GOT3 (cell line): ENCODE measurements around the gene PAPPA.

Experiments used
- DNase-seq: peaks from one replicate; lab custom pipeline; 2025; ENCODE audit warnings: mixed read lengths; lab: John Stamatoyannopoulos, UW

PAPPA gene

DNA sequence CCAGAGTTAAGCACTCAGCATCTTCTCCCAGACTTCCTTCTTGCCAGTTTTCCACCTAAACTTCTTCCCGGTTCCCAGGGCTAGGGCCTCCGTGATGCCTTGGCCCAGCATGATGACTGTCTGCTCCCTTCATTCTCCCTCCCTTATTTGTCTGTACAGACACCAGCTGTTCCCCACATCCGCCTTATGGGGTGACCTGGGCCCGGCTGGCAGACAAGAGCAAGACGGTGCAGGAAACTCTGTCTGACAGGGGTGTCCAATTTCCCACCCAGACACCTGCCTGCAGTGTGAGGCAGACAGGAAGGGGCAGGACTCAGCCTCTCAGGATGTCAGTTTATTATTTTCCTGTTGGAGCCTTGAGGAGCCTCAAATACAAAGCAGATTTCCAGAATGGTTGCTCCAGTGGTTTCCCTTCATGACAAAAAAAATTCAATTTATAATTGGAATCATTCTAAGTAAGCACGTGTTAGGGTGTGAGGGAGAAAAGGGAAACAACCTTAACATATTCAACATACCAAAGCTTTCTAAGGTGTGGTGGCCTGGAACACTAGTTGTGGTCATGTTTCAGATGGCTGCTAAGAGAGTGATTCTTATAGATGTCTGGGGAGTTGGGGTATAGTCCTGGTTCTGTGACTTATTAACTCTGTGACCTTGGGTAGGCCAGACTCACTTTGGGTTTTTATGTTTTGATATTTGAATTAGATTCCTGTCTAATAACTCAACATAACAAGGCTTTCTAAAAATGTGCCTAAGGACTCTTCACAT lies 234.5 kb downstream of the PAPPA start:
- DNase-seq = no peak

- DNase-seq = no peak
Measured at GRCh38 chr9:116389541-116390302, 236.1 kb downstream of the PAPPA start.

- no peak for DNase-seq
Measured at GRCh38 chr9:116390303-116391228, 237.0 kb downstream of the PAPPA start.

GRCh38 chr9:116391306-116391900 lies 237.8 kb downstream of the PAPPA start:
- no peak for DNase-seq

- DNase-seq = no peak
Measured at GRCh38 chr9:116393198-116393597, 239.6 kb downstream of the PAPPA start.

GRCh38 chr9:116394070-116394469 lies 240.5 kb downstream of the PAPPA start:
- no peak for DNase-seq

- DNase-seq = no peak
Measured at GRCh38 chr9:116394894-116395698, 241.5 kb downstream of the PAPPA start.

GRCh38 chr9:116395699-116396037 lies 242.1 kb downstream of the PAPPA start:
- no peak for DNase-seq

- DNase-seq = no peak
Measured at GRCh38 chr9:116403171-116403570, 249.6 kb downstream of the PAPPA start.

DNA sequence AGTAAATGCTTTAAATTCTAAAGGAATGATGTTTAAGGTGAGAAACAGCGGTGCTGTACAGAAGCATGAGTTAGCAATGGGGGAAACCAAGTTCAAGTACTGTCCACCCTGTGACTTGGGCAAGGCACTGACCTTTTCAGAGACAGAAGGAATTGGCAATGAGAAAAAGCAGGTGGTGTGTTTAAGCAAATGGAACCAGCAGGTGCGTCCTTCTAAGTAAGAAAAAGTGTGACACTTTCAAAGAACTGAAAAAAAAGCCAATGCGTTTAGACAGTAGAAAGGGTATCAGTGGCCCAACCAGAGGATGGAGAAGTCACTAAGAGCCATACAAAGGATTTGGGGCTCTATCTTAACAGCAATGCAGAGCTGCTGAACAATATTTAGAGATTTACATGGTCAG lies 250.6 kb downstream of the PAPPA start:
- no peak for DNase-seq

DNA sequence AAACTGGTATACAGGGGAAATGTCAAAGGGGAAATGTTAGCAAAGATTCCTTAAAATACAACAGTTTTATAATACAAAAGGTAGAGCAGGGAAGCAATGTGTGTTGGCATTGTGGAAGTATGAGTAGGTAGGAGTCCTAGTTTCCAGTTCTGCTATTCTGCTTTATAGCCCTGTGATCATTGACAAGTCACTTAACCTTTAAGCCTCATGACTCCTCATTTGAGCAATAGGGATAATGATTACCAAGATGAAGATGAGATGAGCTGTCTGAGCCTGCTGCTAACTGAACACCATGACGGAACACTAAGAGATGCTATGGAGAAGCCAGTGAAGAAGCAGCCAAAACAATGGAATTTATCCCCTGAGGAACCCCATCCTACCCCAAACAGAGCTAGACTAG lies 251.7 kb downstream of the PAPPA start:
- DNase-seq = no peak

GRCh38 chr9:116406469-116406868 lies 252.9 kb downstream of the PAPPA start:
- no peak for DNase-seq

- no peak for DNase-seq
Measured at GRCh38 chr9:116409129-116409528, 255.5 kb downstream of the PAPPA start.

DNA sequence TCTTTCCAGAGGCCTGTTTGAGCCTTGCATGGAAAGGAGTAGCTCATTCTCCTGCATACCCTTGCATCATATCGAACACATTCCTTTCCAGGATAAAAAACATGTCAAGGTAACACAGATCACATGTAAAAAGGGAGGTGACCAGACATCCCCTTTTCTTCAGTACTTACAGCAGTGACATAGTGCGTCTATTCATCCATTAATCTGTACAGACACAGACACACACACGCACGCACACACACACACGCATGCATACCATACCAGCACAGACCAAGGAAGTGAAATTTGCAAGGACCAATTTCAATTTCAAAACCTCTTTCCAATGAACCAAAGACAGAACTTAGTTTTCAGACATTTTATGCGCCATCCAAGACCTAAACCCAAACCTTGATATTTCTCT lies 256.0 kb downstream of the PAPPA start:
- DNase-seq = no peak

DNA sequence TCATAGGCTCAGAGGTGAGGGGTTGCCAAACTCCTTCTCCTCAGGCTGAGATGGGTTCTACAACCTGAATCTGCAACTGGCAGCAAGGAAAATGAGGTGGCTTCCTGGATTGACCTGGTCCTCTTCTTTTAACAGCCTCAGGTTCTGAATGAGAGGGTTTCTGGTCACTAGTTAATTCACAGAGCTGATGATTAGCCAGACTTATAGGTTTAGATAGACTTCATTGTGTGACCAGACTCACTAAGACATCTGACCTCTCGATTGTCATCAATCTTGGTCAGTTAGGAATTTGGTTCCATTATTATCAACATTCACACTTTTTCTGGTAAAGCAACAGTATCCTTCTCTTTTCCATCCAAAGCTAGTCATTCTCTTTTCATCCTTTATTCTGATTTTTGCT lies 257.9 kb downstream of the PAPPA start:
- DNase-seq = no peak

DNA sequence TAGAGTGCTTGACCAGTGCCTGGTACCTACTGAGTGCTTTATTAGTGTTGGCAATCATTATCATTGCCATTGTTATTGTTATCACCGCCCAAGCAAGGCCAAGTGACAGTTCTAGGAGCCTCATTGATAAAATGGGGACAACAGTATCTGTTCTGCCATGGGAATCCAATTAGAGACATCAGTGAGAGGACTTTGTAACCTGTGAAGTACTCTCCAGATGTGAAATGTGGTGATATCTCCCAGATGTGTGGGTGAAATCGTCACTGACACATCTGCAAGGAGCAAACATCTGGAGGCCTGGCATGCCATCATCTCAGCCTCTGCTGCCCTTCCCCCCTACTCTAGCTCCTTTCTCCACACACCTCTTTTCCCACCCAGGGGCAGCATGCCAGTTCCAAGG lies 260.8 kb downstream of the PAPPA start:
- DNase-seq = no peak

DNA sequence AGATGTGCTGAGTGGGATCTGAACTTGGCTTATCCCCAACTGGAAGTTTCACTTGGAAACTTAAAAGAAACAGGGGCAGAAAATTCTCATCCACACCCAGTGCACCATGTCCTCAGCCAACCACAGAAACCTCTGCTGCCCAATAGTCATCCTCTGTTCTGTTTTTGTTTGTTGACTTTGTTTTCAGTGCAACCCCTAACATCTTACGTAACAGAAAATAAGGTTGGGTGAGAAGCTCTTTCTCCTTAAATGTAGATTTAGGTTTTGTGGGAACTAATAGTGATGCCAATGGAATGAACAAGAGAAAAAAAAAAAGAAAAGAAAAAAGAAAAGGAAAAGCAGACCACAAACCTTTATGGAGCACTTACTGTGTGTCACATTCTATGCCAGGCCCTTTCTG lies 262.8 kb downstream of the PAPPA start:
- no peak for DNase-seq

- no peak for DNase-seq
Measured at GRCh38 chr9:116417464-116417863, 263.9 kb downstream of the PAPPA start.

DNA sequence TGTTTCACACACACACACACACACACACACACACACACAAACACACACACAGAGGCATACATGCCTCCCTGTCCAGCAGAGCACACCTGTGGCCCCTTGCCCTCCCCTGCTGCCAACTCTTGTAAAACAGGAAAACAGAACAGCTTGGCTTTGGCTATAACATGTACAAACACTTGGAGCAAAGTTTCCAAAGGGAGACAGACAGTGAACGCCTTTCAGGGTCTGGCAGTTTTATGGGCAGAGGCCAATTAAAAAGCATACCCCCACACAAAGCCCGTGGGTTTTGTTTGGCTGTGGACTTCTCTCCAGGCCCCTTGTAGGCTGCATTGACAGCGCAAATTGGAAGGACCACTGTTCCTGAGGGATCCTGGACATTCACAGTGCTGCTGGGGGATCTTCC lies 265.6 kb downstream of the PAPPA start:
- no peak for DNase-seq

DNA sequence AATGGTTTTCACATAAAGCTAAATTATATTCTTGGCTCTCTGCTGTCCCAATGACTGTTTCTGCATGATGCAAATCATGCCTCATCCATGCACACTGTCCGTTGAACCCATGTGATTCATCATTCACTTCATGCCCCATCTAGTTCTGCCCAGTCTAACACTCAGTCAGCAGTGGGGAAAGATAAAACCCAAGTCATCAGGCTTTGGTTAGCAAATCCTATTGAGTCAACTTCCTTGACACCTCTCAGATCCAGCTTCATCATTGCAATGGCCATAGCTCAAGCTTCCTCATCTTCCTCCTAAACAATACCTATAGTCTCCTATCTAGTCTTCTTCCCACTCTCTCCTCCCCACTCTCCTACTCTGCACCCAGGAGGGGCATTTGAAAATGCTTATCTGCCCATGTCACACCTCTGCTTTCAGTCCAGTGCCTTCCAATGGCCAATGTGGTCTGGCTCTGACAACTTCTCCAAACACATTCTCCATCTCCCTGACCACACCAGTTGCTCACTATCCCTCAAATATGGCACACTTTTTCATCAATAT lies 267.5 kb downstream of the PAPPA start:
- DNase-seq = no peak
